SH-SY5Y (cell line): Measurements from ENCODE around the gene HCRTR1.

ENCODE experiments used
- GATA2 ChIP-seq: IDR thresholded peaks from 2 replicates; pipeline ENCODE4 v1.6.1; 2011; ENCODE audit warnings: mild to moderate bottlenecking, low read depth, low read length
- GATA3 ChIP-seq: IDR thresholded peaks from 2 replicates; pipeline ENCODE4 v1.6.1; 2011; ENCODE audit warnings: low read depth, mild to moderate bottlenecking, low read length, moderate library complexity

DNA sequence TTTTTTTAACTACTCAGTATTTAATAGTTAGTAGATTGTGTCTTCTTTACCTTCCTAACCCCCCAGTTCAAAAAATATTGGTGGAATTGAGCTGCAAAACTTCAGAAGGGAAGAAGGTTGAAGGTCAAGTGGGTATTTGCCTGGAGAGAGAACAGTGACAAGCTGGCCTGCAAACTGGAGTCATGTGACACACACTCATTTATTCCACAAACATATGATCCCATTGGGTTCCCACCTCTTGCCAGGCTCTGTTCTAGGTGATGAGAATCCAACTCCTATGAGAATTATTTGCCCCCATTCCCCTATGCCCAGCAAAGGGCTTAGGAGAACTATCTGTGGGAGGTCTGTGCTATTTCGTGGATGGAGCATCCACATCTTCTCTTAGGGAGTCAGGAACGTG is 30.7 kb downstream of the HCRTR1 start:
- TF ChIP-seq GATA2 (no peak), GATA3 (no peak)
